GM12878 (cell line): Measurements from ENCODE around the gene ARHGAP40. TPM values are rescaled to one million over a fixed set of nuclear protein-coding genes. Genes with fewer than 3 reads are reported as not detected.

Source experiments
- ATAC-seq: fragments of 200-7000 bp; cut with Tn5 transposase; 3 replicates; pipeline ENCODE4 v1.9.1; 2020; ENCODE audit warnings: mild to moderate bottlenecking, moderate library complexity
- BruUV-seq: library from RNA; stranded (reverse); fragments of 400-500 nt; replicated peaks from 2 replicates; lab custom pipeline; 2021; lab: Mats Ljungman, UMichigan
- CTCF ChIA-PET: fragments of 300-600 bp; sonication (Branson Sonifier 250); formaldehyde crosslinking; extraction: SDS; loops from one replicate; lab custom pipeline; 2021; ENCODE audit warnings: inconsistent platforms; lab: Yijun Ruan, JAX
- POLR2A ChIA-PET: fragments of 350-600 bp; formaldehyde crosslinking; extraction: SDS; loops from one replicate; lab custom pipeline; 2021; ENCODE audit warnings: inconsistent platforms; lab: Charles Lee
- RAD21 ChIA-PET: fragments of 300-600 bp; sonication (Branson Sonifier 250); formaldehyde crosslinking; loops from one replicate; lab custom pipeline; 2023; ENCODE audit warnings: antibody characterized with exemption; ENCODE audit not compliant: unreplicated experiment; lab: Charles Lee
- SMC1A ChIA-PET: fragments of 300-600 bp; sonication (Branson Sonifier 250); formaldehyde crosslinking; loops from one replicate; lab custom pipeline; 2023; ENCODE audit not compliant: unreplicated experiment, uncharacterized antibody; lab: Charles Lee
- DNase-seq: peaks from one replicate; pipeline ENCODE4 v3.0.0-alpha.2; 2011; ENCODE audit warnings: low read depth, low spot score
- FAIRE-seq: peaks from 3 replicates; lab custom pipeline; 2011; peaks lifted over from hg19 to GRCh38; lab: Jason Lieb, UNC
- H2AFZ ChIP-seq: 2 replicates; pipeline ENCODE4 v1.6.0; 2011; ENCODE audit warnings: low read depth, low read length, control low read depth; ENCODE audit not compliant: control insufficient read depth
- H3K27ac ChIP-seq: 2 replicates; pipeline ENCODE4 v1.5.1; 2011; ENCODE audit warnings: control low read depth; ENCODE audit not compliant: control insufficient read depth, insufficient read depth
- H3K27me3 ChIP-seq, 2 experiments: replicated peaks in 1 of 2; 2 replicates each; pipeline versions ENCODE4 v1.6.0 to v1.6.1; 2011; ENCODE audit warnings: low read length in 1 of 2; ENCODE audit not compliant: control insufficient read depth in 2 of 2, insufficient read depth in 2 of 2
- H3K36me3 ChIP-seq, 2 experiments: 2 replicates each; pipeline ENCODE4 v1.5.1; 2011; ENCODE audit warnings: low read length in 1 of 2; ENCODE audit not compliant: control insufficient read depth in 2 of 2, insufficient read depth in 2 of 2
- H3K4me1 ChIP-seq: 2 replicates; pipeline ENCODE4 v1.6.1; 2011; ENCODE audit warnings: mild to moderate bottlenecking, low read length, moderate library complexity, mixed read lengths; ENCODE audit not compliant: control insufficient read depth, insufficient read depth
- H3K4me2 ChIP-seq: 2 replicates; pipeline ENCODE4 v1.6.0; 2011; ENCODE audit warnings: control low read depth; ENCODE audit not compliant: control insufficient read depth, insufficient read depth
- H3K4me3 ChIP-seq: fragments of 200-600 bp; sonication (generic); 2 replicates; pipeline ENCODE4 v1.5.1; 2016
- H3K79me2 ChIP-seq: 2 replicates; pipeline ENCODE4 v1.6.0; 2011; ENCODE audit warnings: low read length; ENCODE audit not compliant: control insufficient read depth, insufficient read depth
- H3K9ac ChIP-seq: 2 replicates; pipeline ENCODE4 v1.8.0; 2011; ENCODE audit warnings: low read length, control low read depth, mixed read lengths; ENCODE audit not compliant: control insufficient read depth, insufficient read depth
- H3K9me3 ChIP-seq: replicated peaks from 3 replicates; pipeline ENCODE4 v1.5.1; 2011; ENCODE audit warnings: mild to moderate bottlenecking, low read length; ENCODE audit not compliant: control insufficient read depth, insufficient read depth
- H4K20me1 ChIP-seq: 2 replicates; pipeline ENCODE4 v1.6.0; 2011; ENCODE audit not compliant: control insufficient read depth, insufficient read depth
- EP300 ChIP-seq, 2 experiments: fragments of 150-350 bp in 1 of 2; IDR thresholded peaks; 2 replicates each; pipeline ENCODE4 v1.6.1; 2011 to 2012; ENCODE audit warnings: low read depth in 2 of 2, low read length in 2 of 2, borderline replicate concordance in 1 of 2, improper control_type of control experiment in 1 of 2, inconsistent platforms in 1 of 2; ENCODE audit not compliant: control insufficient read depth in 1 of 2
- ETV6 ChIP-seq, 2 experiments: fragments of 450-650 bp in 1 of 2; IDR thresholded peaks in 1 of 2; conservative IDR thresholded peaks in 1 of 2; 2 replicates each; pipeline ENCODE4 v1.6.1; 2014; ENCODE audit warnings: antibody characterized with exemption in 1 of 2, borderline replicate concordance in 1 of 2, low read depth in 1 of 2, mild to moderate bottlenecking in 1 of 2, moderate library complexity in 1 of 2
- GABPA ChIP-seq: IDR thresholded peaks from 2 replicates; pipeline ENCODE4 v1.6.1; 2014; ENCODE audit warnings: antibody characterized with exemption, low read depth, mild to moderate bottlenecking, inconsistent platforms
- KLF5 ChIP-seq: fragments of 450-650 bp; IDR thresholded peaks from 2 replicates; pipeline ENCODE4 v1.6.1; 2014; ENCODE audit warnings: mild to moderate bottlenecking; ENCODE audit not compliant: partially characterized antibody
- LARP7 ChIP-seq: fragments of 450-650 bp; IDR thresholded peaks from 2 replicates; pipeline ENCODE4 v1.6.1; 2017; ENCODE audit warnings: mild to moderate bottlenecking
- NFIC ChIP-seq: IDR thresholded peaks from 2 replicates; pipeline ENCODE4 v1.6.1; 2012; ENCODE audit warnings: low read depth, mild to moderate bottlenecking, inconsistent platforms, low read length, moderate library complexity
- RBBP5 ChIP-seq: fragments of 200-600 bp; sonication (generic); conservative IDR thresholded peaks from 2 replicates; pipeline ENCODE4 v1.6.1; 2016
- SKIL ChIP-seq: fragments of 450-650 bp; IDR thresholded peaks from 2 replicates; pipeline ENCODE4 v1.6.1; 2017; ENCODE audit warnings: mild to moderate bottlenecking, low read depth, inconsistent platforms; ENCODE audit not compliant: poor library complexity, severe bottlenecking
- in situ Hi-C: fragments of 300-500 bp; cut with MboI; formaldehyde crosslinking; loops from 9 replicates; pipeline ENCODE4 v1.14.3; 2018; ENCODE audit warnings: mixed read lengths
- intact Hi-C: fragments of 100-400 bp; cut with micrococcal nuclease; formaldehyde crosslinking; loops from one replicate; pipeline ENCODE4 v1.14.2; 2022; ENCODE audit not compliant: unreplicated experiment
- polyA plus RNA-seq, 11 experiments: library from polyadenylated mRNA; depleted of rRNA in 4 of 11; unstranded in 6 of 11; stranded (reverse) in 5 of 11; fragments of >200 nt; fragmentation: Nextera tagmentation in 4 of 11; fragmentation: Illumina TruSeq in 1 of 11; extraction: Ambion mirVana in 4 of 11; extraction: Trizol in 1 of 11; gene quantifications; 1 replicate in 1 of 11; 2 replicates in 10 of 11; pipeline versions ENCODE4 v1.2.1 to v1.2.3, GENCODE V29; 2011 to 2016; ENCODE audit warnings: inconsistent platforms in 2 of 11, missing spikeins in 2 of 11, low read depth in 1 of 11
- total RNA-seq, 4 experiments: library from RNA; depleted of rRNA in 3 of 4; stranded (reverse); fragments of >200 nt in 3 of 4; fragmentation: Illumina TruSeq in 1 of 4; extraction: Trizol in 1 of 4; gene quantifications; 2 replicates each; pipeline versions ENCODE4 v1.2.1 to v1.2.3, GENCODE V29; 2013 to 2021

ARHGAP40 gene
- total and polyA plus RNA-seq, 10 of the 15 experiments (the other 5 are each of a cell fraction or from before 2014, with no cell fraction given) = 0.06 to 0.07 TPM; not detected in 8

GRCh38 chr20:38625896-38626295 is 24.3 kb downstream of the ARHGAP40 start:
- H4K20me1 ChIP-seq = no peaks in the 10 kb centered on the region

More at GRCh38 chr20:38625896-38626295, 24.3 kb downstream of the ARHGAP40 start:
- in situ Hi-C loops = no loop called here
- ChIA-PET POLR2A (no interaction called here), RAD21 (no interaction called here), SMC1A (no interaction called here), CTCF (no interaction called here)
- FAIRE-seq = no peak
- H3K4me1 ChIP-seq = no peaks in the 10 kb centered on the region
- no peaks in the 10 kb centered on the region for H3K9me3 ChIP-seq
- no peak overlapping the region for H3K9ac ChIP-seq
- no peak for ATAC-seq
- H3K79me2 ChIP-seq = no peaks in the 10 kb centered on the region
- H3K27ac ChIP-seq = no peak overlapping the region
- BruUV-seq = no TSS peak
- DNase-seq = no peak
- intact Hi-C loops = no loop called here
- H3K27me3 ChIP-seq = no peaks in the 10 kb centered on the region
- H2AFZ ChIP-seq = no peak overlapping the region
- TF ChIP-seq GABPA (no peak), LARP7 (no peak), SKIL (no peak), RBBP5 (no peak), EP300 (IDR thresholded peaks at IDR 0.05; ENCODE audit: borderline replicate concordance in 1 of 2, control insufficient read depth in 1 of 2, low read depth in 2 of 2, low read length in 2 of 2) (no peak), NFIC (no peak), ETV6 (conservative IDR thresholded peaks at IDR 0.05 in 1 of 2, IDR thresholded peaks at IDR 0.05 in 1 of 2; ENCODE audit: borderline replicate concordance in 1 of 2, low read depth in 1 of 2) (no peak), KLF5 (no peak)
- H3K4me3 ChIP-seq = no peak overlapping the region
- no peak overlapping the region for H3K4me2 ChIP-seq
- no peaks in the 10 kb centered on the region for H3K36me3 ChIP-seq
